ENCODE measurements around the gene CDH13. TPM values are rescaled to one million over a fixed set of nuclear protein-coding genes. Genes with fewer than 3 reads are reported as not detected.

CDH13 gene
- total RNA-seq, 2 experiments from 2014 or later = not detected

DNA sequence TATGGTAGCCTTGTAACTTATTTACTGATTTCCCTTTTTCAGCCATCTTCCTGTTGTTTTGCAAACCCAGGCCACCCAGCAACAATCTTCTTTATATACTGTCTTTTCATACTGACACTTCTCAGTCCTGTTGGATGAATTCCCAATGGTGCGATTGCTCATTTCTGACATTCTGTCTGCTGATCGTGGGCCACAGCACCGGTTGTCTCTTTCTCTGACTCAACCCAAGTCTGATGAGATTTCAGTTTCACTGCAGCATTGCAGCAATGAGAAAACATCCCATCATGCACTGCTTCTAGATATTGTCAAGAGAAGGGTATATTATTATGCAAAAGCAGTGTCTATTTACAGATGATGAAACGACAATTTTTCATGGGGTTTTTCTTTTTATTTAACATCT lies 831.8 kb downstream of the CDH13 start:
- peak; percentile 40 for DNase-seq
- CTCF ChIA-PET = no interaction called here
- intact Hi-C loops (cut with DNase I, micrococcal nuclease) = no loop called here
- peak; percentile 55 for ATAC-seq
- H3K4me3 Mint-ChIP-seq = no peak overlapping the region
- H3K4me1 Mint-ChIP-seq = peaks cover 3% of the 10 kb centered on the region
- H3K27ac Mint-ChIP-seq = no peak overlapping the region
- H3K27me3 Mint-ChIP-seq = peaks cover 2% of the 10 kb centered on the region
- no peaks in the 10 kb centered on the region for H3K36me3 Mint-ChIP-seq (ENCODE audit: low read depth)
- POLR2A ChIA-PET = no interaction called here
- H3K9me3 Mint-ChIP-seq (ENCODE audit: low read depth) = no peaks in the 10 kb centered on the region

DNA sequence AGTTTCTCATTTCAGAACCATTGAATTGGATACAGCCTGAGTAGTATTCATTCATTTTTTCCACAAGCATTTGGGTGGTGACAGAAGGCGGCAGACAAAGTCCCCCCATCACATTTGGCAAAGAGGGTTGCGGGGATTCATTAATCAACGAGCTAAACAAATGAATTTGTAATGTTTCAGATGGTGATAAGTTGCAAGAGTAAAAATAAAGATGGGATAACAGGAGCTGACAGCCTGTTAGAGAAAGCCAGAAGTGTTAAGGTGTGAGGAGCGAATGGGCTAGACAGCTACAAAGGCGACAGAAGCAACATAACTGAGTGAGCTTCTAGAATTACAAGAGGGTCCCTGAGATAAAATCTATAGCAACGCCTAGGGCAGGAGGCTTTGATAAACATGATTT lies 838.2 kb downstream of the CDH13 start:
- H3K4me1 Mint-ChIP-seq = no peaks in the 10 kb centered on the region
- CTCF ChIA-PET = no interaction called here
- H3K9me3 Mint-ChIP-seq (ENCODE audit: low read depth) = no peaks in the 10 kb centered on the region
- POLR2A ChIA-PET = no interaction called here
- no peak overlapping the region for H3K4me3 Mint-ChIP-seq
- no peak overlapping the region for H3K27ac Mint-ChIP-seq
- intact Hi-C loops (cut with DNase I, micrococcal nuclease) = no loop called here
- DNase-seq (no peak), ATAC-seq (no peak)
- no peaks in the 10 kb centered on the region for H3K27me3 Mint-ChIP-seq
- H3K36me3 Mint-ChIP-seq (ENCODE audit: low read depth) = no peaks in the 10 kb centered on the region

GRCh38 chr16:83470416-83470815 lies 843.6 kb downstream of the CDH13 start:
- H3K36me3 Mint-ChIP-seq (ENCODE audit: low read depth) = no peaks in the 10 kb centered on the region
- POLR2A ChIA-PET = no interaction called here
- no peaks in the 10 kb centered on the region for H3K27me3 Mint-ChIP-seq
- intact Hi-C loops (cut with DNase I, micrococcal nuclease) = no loop called here
- ATAC-seq (no peak), DNase-seq (no peak)
- no peak overlapping the region for H3K4me3 Mint-ChIP-seq
- H3K9me3 Mint-ChIP-seq (ENCODE audit: low read depth) = no peaks in the 10 kb centered on the region
- no peak overlapping the region for H3K27ac Mint-ChIP-seq
- CTCF ChIA-PET = no interaction called here
- no peaks in the 10 kb centered on the region for H3K4me1 Mint-ChIP-seq

DNA sequence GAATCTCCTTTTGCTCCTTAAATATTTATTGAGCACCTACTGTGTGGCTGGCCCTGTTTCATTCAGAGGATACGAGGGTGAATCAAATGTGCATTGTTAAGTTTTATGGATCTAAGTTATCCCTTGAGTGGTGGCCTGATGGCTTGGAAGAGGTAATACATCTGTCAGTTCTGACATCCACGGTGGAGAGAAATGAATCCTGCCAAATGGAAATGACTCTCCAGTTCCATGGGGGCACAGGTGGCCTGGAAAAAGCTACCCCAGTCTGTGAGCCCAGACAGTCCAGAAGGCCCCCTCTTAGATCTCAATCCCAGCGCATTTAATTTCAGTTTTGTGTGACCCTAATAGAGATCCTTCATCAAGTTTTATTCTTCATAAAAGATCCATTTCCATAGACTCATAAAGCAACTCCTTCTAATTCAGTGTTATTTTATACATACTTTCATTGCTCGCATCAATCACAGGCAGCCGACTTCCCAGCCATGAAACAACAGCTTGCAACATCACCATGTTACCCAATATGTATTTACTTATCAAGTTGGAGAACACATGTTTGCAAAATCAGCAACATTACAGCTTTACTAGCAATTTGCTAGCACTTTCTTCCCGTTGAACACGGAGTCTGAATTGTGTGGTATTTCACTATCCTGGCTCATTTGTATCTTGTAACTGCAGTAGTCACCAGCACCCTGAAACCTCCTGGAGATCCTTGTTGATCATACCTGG lies 846.2 kb downstream of the CDH13 start:
- intact Hi-C loops (cut with DNase I, micrococcal nuclease) = no loop called here
- Mint-ChIP-seq H3K27ac (no peak overlapping the region), H3K36me3 (ENCODE audit: low read depth) (no peaks in the 10 kb centered on the region), H3K27me3 (no peaks in the 10 kb centered on the region), H3K4me3 (no peak overlapping the region), H3K9me3 (ENCODE audit: low read depth) (no peaks in the 10 kb centered on the region), H3K4me1 (no peaks in the 10 kb centered on the region)
- DNase-seq (no peak), ATAC-seq (no peak)
- ChIA-PET CTCF (no interaction called here), POLR2A (no interaction called here)

DNA sequence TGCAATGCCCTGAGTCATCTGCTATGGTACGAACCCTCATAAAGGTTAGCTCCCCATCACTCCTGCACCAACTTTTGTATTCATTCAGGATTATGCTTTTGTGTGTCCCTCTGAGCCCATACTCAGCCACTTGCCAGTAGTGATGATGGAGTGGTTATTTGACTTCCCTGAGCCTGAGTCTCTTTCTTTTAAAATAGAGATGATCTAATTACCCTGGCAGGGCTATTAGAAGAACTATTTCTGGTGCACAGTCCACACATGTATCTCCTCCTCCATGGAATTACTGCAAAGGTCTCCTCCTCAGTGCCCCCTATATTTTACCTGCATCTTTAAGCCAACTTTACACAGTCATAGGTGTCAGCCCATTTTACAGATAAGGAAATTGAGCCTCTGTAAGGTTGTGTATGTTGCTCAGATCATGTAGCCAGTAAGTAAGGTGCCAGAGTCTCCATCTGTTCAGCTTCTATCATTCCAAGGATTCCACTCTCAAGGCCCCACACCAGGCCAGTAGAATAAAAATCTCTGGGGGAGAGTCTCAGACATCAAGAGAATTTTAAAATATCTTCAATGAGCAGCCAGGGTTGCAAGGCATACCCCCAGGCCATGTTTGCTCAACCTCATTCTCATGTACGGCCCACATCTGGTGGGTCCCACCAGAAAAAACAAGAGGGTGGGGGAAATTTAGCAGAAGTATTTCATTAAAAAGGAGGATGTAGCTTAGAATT lies 847.3 kb downstream of the CDH13 start:
- H3K27ac Mint-ChIP-seq = no peak overlapping the region
- ChIA-PET POLR2A (no interaction called here), CTCF (no interaction called here)
- no peaks in the 10 kb centered on the region for H3K36me3 Mint-ChIP-seq (ENCODE audit: low read depth)
- ATAC-seq (no peak), DNase-seq (no peak)
- no peaks in the 10 kb centered on the region for H3K27me3 Mint-ChIP-seq
- intact Hi-C loops (cut with DNase I, micrococcal nuclease) = no loop called here
- H3K4me3 Mint-ChIP-seq = no peak overlapping the region
- no peaks in the 10 kb centered on the region for H3K9me3 Mint-ChIP-seq (ENCODE audit: low read depth)
- H3K4me1 Mint-ChIP-seq = no peaks in the 10 kb centered on the region

DNA sequence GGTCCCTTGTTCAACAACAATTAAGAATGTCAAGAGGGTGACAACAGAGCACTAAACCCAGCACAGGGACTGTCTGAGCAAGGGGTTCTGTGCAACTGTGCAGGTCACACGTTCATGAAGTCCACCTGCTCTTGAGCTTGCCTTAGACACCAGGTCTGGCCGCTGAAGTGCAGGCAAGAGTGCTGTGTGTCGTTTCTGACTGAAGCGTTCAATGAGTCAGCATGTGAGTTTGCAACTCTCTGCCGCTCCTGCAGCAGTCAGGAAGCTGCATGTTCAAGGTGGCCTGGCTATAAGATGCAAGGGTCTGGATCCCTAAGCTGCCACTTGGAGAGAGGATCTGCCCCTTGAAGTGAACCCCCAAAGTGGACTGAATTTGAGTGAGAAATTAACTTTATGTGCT lies 848.3 kb downstream of the CDH13 start:
- H3K36me3 Mint-ChIP-seq (ENCODE audit: low read depth) = no peaks in the 10 kb centered on the region
- H3K27me3 Mint-ChIP-seq = no peaks in the 10 kb centered on the region
- no peak for DNase-seq
- no peaks in the 10 kb centered on the region for H3K9me3 Mint-ChIP-seq (ENCODE audit: low read depth)
- H3K4me3 Mint-ChIP-seq = no peak overlapping the region
- CTCF ChIA-PET = no interaction called here
- no peak overlapping the region for H3K27ac Mint-ChIP-seq
- ATAC-seq = no peak
- POLR2A ChIA-PET = no interaction called here
- H3K4me1 Mint-ChIP-seq = no peaks in the 10 kb centered on the region
- intact Hi-C loops (cut with DNase I, micrococcal nuclease) = no loop called here

DNA sequence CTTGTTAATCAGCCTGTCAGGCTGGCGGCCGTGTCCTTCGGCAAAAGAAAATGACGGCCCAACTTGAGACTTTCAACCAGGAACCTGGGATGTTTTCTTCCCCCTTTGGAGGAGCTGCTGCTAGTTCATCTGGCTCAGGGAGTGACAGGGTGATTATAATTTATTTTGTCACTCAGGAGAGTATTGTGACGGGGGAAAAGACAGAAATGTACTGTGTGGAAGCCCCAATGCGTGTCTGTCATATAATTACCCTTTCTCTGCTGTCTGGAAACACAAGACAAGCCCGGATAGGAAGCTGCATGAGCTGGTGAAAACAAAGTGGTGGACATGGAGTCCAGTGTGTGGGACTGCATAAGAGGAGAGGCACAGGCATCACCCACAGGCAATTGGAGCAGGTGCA lies 854.8 kb downstream of the CDH13 start:
- no peak overlapping the region for H3K27ac Mint-ChIP-seq
- H3K9me3 Mint-ChIP-seq (ENCODE audit: low read depth) = no peaks in the 10 kb centered on the region
- ChIA-PET CTCF (no interaction called here), POLR2A (no interaction called here)
- intact Hi-C loops (cut with DNase I, micrococcal nuclease) = no loop called here
- H3K36me3 Mint-ChIP-seq (ENCODE audit: low read depth) = no peaks in the 10 kb centered on the region
- no peaks in the 10 kb centered on the region for H3K27me3 Mint-ChIP-seq
- no peaks in the 10 kb centered on the region for H3K4me1 Mint-ChIP-seq
- ATAC-seq = no peak
- no peak overlapping the region for H3K4me3 Mint-ChIP-seq
- no peak for DNase-seq

GRCh38 chr16:83482545-83483162 lies 855.9 kb downstream of the CDH13 start:
- no peaks in the 10 kb centered on the region for H3K27me3 Mint-ChIP-seq
- no peaks in the 10 kb centered on the region for H3K4me1 Mint-ChIP-seq
- no peaks in the 10 kb centered on the region for H3K36me3 Mint-ChIP-seq (ENCODE audit: low read depth)
- no peak for ATAC-seq
- ChIA-PET POLR2A (no interaction called here), CTCF (no interaction called here)
- intact Hi-C loops (cut with DNase I, micrococcal nuclease) = no loop called here
- DNase-seq = no peak
- no peaks in the 10 kb centered on the region for H3K9me3 Mint-ChIP-seq (ENCODE audit: low read depth)
- H3K4me3 Mint-ChIP-seq = no peak overlapping the region
- H3K27ac Mint-ChIP-seq = no peak overlapping the region

DNA sequence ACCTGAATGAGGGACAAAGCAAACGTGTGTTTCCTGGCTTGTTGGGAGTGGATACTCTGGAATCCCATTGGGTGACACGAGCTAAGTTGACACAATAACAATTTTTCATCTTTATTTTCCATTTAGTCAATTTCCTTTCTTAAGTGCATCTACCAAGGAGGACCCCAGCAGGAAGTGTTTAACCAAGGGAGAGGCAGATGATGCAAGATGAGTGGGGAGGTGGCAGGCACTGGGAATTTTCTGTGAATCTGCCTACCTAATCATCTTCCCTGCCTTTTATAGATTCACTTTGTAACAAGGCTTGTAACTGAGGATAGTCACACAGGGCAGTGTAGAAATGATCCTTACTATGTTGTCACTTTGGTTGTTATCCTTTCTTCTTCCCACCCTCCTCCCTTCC lies 863.3 kb downstream of the CDH13 start:
- no peak overlapping the region for H3K4me3 Mint-ChIP-seq
- intact Hi-C loops (cut with DNase I, micrococcal nuclease) = no loop called here
- ChIA-PET POLR2A (no interaction called here), CTCF (no interaction called here)
- no peaks in the 10 kb centered on the region for H3K27me3 Mint-ChIP-seq
- ATAC-seq (no peak), DNase-seq (no peak)
- H3K9me3 Mint-ChIP-seq (ENCODE audit: low read depth) = peaks cover 2% of the 10 kb centered on the region
- H3K27ac Mint-ChIP-seq = no peak overlapping the region
- no peaks in the 10 kb centered on the region for H3K4me1 Mint-ChIP-seq
- no peaks in the 10 kb centered on the region for H3K36me3 Mint-ChIP-seq (ENCODE audit: low read depth)

DNA sequence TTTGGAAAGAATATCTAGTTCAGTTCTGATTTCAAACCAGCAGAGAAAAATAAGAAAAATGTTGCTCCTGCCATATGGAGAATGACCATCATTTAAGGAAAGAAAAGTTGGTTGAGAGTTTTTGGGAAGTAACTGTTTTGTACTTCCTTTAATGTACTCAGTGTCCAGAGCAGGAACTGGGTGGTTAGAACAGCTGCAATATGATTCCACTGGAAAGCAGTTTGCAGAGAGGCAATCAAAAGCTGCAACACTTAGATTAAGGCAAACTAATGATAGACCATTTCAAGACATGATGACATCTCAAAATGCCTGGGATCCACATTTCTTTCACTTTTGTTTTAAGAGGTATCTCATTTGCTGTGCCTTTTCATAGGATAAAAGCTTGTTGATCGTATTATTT lies 867.7 kb downstream of the CDH13 start:
- H3K27ac Mint-ChIP-seq = no peak overlapping the region
- CTCF ChIA-PET = no interaction called here
- no peak overlapping the region for H3K4me3 Mint-ChIP-seq
- POLR2A ChIA-PET = no interaction called here
- no peaks in the 10 kb centered on the region for H3K36me3 Mint-ChIP-seq (ENCODE audit: low read depth)
- H3K9me3 Mint-ChIP-seq (ENCODE audit: low read depth) = peaks cover 6% of the 10 kb centered on the region
- DNase-seq = no peak
- ATAC-seq = no peak
- intact Hi-C loops (cut with DNase I, micrococcal nuclease) = no loop called here
- no peaks in the 10 kb centered on the region for H3K27me3 Mint-ChIP-seq
- H3K4me1 Mint-ChIP-seq = no peaks in the 10 kb centered on the region

DNA sequence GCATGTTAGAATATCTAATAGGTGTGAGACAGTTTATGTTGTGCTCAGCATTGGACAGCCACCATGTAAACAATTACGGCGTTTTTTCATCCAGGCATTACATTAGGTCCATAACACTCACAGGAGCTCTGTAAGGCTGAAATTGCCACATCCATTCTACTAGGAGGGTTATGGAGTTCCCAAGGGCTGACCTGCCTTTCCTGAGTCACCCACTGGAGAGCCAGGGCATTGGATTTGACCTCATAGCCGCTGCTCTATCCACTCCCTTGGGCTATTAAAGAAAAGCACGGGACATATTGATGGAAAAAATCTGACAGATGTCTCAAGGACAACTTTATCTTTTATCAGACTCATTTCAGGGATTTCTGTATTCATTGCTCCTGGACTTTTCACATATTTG lies 874.7 kb downstream of the CDH13 start:
- Mint-ChIP-seq H3K36me3 (ENCODE audit: low read depth) (no peaks in the 10 kb centered on the region), H3K4me1 (no peaks in the 10 kb centered on the region), H3K9me3 (ENCODE audit: low read depth) (no peaks in the 10 kb centered on the region), H3K27me3 (no peaks in the 10 kb centered on the region), H3K27ac (no peak overlapping the region), H3K4me3 (no peak overlapping the region)
- DNase-seq (no peak), ATAC-seq (no peak)
- CTCF ChIA-PET = no interaction called here
- POLR2A ChIA-PET = no interaction called here
- intact Hi-C loops (cut with DNase I, micrococcal nuclease) = no loop called here

DNA sequence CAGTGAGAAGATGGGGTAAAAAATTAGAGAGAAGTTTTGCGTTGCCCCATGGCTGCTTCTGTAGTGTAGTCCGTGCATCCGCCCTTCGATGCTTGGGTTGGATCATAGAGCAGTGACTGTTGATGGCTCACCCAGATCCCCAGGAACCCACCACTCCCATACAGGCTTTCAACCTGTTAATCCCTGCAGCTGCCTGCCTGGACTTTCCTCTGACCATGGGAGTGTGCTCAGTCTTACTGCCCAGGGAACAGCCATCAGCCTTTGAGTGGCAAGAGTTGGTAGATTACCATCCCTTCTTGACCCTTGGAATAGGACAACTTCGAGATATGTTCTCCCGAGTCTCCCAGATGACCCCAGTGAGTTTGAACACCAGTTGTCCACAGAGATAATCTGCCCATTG lies 881.5 kb downstream of the CDH13 start:
- intact Hi-C loops (cut with DNase I, micrococcal nuclease) = no loop called here
- DNase-seq = no peak
- no peaks in the 10 kb centered on the region for H3K36me3 Mint-ChIP-seq (ENCODE audit: low read depth)
- ChIA-PET CTCF (no interaction called here), POLR2A (no interaction called here)
- H3K27me3 Mint-ChIP-seq = no peaks in the 10 kb centered on the region
- H3K4me3 Mint-ChIP-seq = no peak overlapping the region
- no peaks in the 10 kb centered on the region for H3K9me3 Mint-ChIP-seq (ENCODE audit: low read depth)
- H3K4me1 Mint-ChIP-seq = no peaks in the 10 kb centered on the region
- ATAC-seq = no peak
- H3K27ac Mint-ChIP-seq = no peak overlapping the region
